ENCODE data around the gene OXGR1.
"Not testable (repeated sequence)": the region's sequence is repeated elsewhere in the genome, so short reads cannot be mapped to it uniquely, and the experiment has no call there.

Gene OXGR1

DNA sequence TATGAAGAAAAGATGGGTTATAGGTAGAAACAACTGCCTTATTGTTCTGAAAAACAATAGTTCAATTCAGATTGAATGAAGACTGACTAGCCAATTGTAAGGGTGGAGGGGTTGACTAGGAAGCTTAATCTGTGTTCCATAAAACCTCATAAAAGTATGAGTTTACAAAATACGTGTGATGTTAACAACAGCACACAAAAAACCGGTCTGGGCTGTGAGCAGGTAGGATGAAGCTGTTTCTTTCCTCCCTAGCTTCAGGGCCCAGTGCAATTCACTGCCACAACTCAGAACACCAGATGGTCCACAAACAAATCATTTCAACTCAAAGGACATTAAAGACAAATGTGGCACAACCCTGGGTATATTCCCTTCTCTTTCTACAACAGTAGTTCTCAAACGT is 3.2 kb downstream of the OXGR1 start:
- H3K9ac ChIP-seq (ENCODE audit: low read length), result no peak overlapping the region
- H3K4me1 ChIP-seq (ENCODE audit: insufficient read depth, low read length), result no peaks in the 10 kb centered on the region
- H3K36me3 ChIP-seq (ENCODE audit: insufficient read depth, low read length), result no peaks in the 10 kb centered on the region
- no peak overlapping the region for H3K4me3 ChIP-seq (ENCODE audit: low read depth in 1 of 2, low read length in 2 of 2)
- H3K27ac ChIP-seq (ENCODE audit: low read depth, low read length), result no peak overlapping the region
- H3K27me3 ChIP-seq (ENCODE audit: control insufficient read depth in 1 of 2, insufficient read depth in 2 of 2, low read length in 2 of 2), result no peaks in the 10 kb centered on the region
- H3K9me3 ChIP-seq (ENCODE audit: low read length), result no peaks in the 10 kb centered on the region

DNA sequence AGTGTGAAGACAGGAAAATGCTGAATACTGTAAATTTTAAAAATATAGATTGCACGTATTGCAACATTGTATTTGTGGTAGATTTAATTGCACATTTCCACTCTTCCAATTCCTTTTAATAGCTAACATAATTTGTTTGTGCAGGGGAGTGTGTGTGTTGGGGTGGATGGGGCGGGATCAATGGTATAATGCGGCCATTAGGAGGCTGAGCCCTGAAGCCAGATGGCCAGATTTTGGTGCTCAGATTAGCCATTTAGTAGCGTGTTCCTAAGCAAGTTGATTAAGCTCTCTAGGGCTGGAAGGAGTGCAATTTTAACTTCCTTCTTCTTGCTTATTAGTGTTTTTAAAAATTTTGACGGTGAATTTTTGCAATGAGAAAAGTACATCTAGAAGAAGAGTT is 5.8 kb downstream of the OXGR1 start:
- no peaks in the 10 kb centered on the region for H3K27me3 ChIP-seq (ENCODE audit: control insufficient read depth in 1 of 2, insufficient read depth in 2 of 2, low read length in 2 of 2)
- H3K9ac ChIP-seq (ENCODE audit: low read length), result no peak overlapping the region
- no peak overlapping the region for H3K27ac ChIP-seq (ENCODE audit: low read depth, low read length)
- no peaks in the 10 kb centered on the region for H3K4me1 ChIP-seq (ENCODE audit: insufficient read depth, low read length)
- H3K4me3 ChIP-seq (ENCODE audit: low read depth in 1 of 2, low read length in 2 of 2), result no peak overlapping the region
- no peaks in the 10 kb centered on the region for H3K9me3 ChIP-seq (ENCODE audit: low read length)
- H3K36me3 ChIP-seq (ENCODE audit: insufficient read depth, low read length), result no peaks in the 10 kb centered on the region

DNA sequence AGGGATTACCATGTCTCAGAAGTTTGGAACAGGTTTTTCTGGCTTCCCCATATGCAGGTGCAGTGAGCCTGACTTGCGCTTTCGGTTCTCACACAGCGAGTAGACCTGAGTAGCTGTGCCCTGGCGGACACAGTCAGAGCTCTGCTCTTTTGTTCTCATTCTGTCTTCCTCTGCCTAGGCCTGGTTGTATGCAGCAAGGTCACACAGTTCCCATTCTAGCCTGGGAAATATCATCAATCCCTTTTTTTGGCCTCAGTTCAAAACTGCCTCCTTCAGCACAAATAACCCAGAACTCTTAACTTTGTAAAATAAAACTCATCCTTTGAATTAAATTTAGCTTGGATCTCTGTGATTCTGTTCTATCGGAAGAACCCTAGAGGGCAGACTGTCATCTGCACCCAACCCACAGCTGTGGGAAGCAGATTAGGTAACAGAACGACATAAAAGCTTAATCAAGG is 10.2 kb downstream of the OXGR1 start:
- Histone ChIP-seq H3K27ac (ENCODE audit: low read depth, low read length) (no peak overlapping the region), H3K4me1 (ENCODE audit: insufficient read depth, low read length) (no peaks in the 10 kb centered on the region), H3K27me3 (ENCODE audit: control insufficient read depth in 1 of 2, insufficient read depth in 2 of 2, low read length in 2 of 2) (no peaks in the 10 kb centered on the region), H3K4me3 (ENCODE audit: low read depth in 1 of 2, low read length in 2 of 2) (no peak overlapping the region), H3K36me3 (ENCODE audit: insufficient read depth, low read length) (no peaks in the 10 kb centered on the region), H3K9me3 (ENCODE audit: low read length) (no peaks in the 10 kb centered on the region), H3K9ac (ENCODE audit: low read length) (no peak overlapping the region)

DNA sequence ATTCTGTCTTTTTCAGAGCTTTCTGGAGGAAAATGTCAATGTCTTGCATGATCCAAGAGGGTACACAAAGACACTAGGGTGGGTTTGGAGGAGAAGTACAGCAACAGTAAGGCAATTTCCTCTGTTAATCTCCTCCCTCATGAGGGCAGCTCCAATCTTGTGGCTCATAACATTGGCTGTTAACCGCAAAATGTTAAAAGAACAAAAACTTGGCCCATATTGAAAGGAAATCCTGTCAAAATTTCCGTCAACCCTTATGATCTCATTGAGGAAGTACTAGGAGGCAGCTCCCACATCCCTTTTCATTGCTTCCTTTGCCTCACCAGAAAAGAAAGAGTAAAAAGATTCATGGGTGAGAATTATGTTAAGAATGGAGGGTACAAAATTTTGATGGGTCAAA is 11.6 kb downstream of the OXGR1 start:
- H3K27ac ChIP-seq (ENCODE audit: low read depth, low read length), result no peak overlapping the region
- H3K9ac ChIP-seq (ENCODE audit: low read length), result no peak overlapping the region

DNA sequence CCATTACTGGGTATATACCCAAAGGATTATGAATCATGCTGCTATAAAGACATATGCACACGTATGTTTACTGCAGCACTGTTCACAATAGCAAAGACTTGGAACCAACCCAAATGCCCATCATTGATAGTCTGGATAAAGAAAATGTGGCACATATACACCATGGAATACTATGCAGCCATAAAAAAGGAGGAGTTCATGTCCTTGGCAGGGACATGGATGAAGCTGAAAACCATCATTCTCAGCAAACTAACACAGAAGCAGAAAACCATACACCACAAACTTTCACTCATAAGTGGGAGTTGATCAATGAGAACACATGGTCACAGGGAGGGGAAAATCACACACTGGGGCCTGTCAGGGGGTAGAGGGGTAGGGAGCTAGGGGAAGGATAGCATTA is 14.4 kb downstream of the OXGR1 start:
- H3K27ac ChIP-seq (ENCODE audit: low read depth, low read length); H3K27me3 ChIP-seq (ENCODE audit: control insufficient read depth in 1 of 2, insufficient read depth in 2 of 2, low read length in 2 of 2); H3K36me3 ChIP-seq (ENCODE audit: insufficient read depth, low read length); H3K4me1 ChIP-seq (ENCODE audit: insufficient read depth, low read length); H3K4me3 ChIP-seq (ENCODE audit: low read depth in 1 of 2, low read length in 2 of 2); H3K9me3 ChIP-seq (ENCODE audit: low read length); H3K9ac ChIP-seq (ENCODE audit: low read length): not testable (repeated sequence)

More for the DNA sequence above, 11.6 kb downstream of the OXGR1 start:
- H3K4me1 ChIP-seq (ENCODE audit: insufficient read depth, low read length), result no peaks in the 10 kb centered on the region
- H3K9me3 ChIP-seq (ENCODE audit: low read length), result no peaks in the 10 kb centered on the region
- H3K27me3 ChIP-seq (ENCODE audit: control insufficient read depth in 1 of 2, insufficient read depth in 2 of 2, low read length in 2 of 2), result no peaks in the 10 kb centered on the region
- no peak overlapping the region for H3K4me3 ChIP-seq (ENCODE audit: low read depth in 1 of 2, low read length in 2 of 2)
- no peaks in the 10 kb centered on the region for H3K36me3 ChIP-seq (ENCODE audit: insufficient read depth, low read length)

DNA sequence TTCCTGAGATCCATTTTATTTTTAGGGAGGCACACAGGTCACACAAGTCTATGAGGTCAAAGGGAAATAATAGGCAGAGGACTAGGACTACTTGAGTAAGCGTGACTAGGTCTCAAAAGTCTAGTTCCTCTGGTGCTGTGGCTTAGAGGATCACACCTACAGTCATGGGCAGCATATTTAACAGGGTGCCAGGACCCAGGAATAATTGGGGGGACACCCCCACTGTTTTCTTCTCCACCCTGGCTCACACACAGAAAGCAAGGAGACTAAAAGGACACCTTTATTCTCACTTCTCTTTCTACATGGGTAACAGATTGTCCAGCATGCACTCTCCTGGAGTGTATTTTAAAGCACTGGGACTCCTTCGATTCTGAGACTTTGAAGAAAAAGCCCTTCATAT is 26.2 kb downstream of the OXGR1 start:
- Histone ChIP-seq H3K27me3 (ENCODE audit: control insufficient read depth in 1 of 2, insufficient read depth in 2 of 2, low read length in 2 of 2) (no peaks in the 10 kb centered on the region), H3K36me3 (ENCODE audit: insufficient read depth, low read length) (no peaks in the 10 kb centered on the region), H3K4me1 (ENCODE audit: insufficient read depth, low read length) (no peaks in the 10 kb centered on the region), H3K27ac (ENCODE audit: low read depth, low read length) (no peak overlapping the region), H3K4me3 (ENCODE audit: low read depth in 1 of 2, low read length in 2 of 2) (no peak overlapping the region), H3K9me3 (ENCODE audit: low read length) (peaks cover 13% of the 10 kb centered on the region), H3K9ac (ENCODE audit: low read length) (no peak overlapping the region)

DNA sequence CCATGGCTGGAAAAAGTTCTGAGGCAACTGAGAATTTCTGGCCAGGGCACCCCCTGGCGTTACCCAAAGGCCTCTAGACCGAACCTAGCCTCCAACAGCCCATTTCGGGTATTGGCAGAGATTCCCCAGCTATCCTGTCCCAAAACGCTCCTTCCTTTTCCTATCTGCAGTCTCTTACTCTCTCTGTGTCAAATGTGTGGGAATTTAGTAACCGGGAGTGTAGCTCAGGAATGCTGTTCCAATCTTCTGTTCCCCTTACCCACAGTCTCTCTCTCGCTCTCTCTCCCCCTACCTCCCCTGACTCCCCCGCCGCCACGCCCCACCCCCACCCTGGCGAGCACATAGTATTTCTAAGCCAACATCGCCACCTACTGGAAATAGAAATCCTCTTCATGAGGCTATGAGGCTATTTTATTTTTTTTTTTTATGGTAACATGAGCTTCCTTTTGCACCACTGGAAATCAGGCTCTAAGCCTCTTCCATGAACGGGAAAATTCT is 27.0 kb downstream of the OXGR1 start:
- H3K4me3 ChIP-seq (ENCODE audit: low read depth in 1 of 2, low read length in 2 of 2), result no peak overlapping the region
- H3K4me1 ChIP-seq (ENCODE audit: insufficient read depth, low read length), result no peaks in the 10 kb centered on the region
- H3K27ac ChIP-seq (ENCODE audit: low read depth, low read length), result no peak overlapping the region
- H3K36me3 ChIP-seq (ENCODE audit: insufficient read depth, low read length), result no peaks in the 10 kb centered on the region
- no peak overlapping the region for H3K9ac ChIP-seq (ENCODE audit: low read length)
- peaks cover 13% of the 10 kb centered on the region for H3K9me3 ChIP-seq (ENCODE audit: low read length)
- no peaks in the 10 kb centered on the region for H3K27me3 ChIP-seq (ENCODE audit: control insufficient read depth in 1 of 2, insufficient read depth in 2 of 2, low read length in 2 of 2)

DNA sequence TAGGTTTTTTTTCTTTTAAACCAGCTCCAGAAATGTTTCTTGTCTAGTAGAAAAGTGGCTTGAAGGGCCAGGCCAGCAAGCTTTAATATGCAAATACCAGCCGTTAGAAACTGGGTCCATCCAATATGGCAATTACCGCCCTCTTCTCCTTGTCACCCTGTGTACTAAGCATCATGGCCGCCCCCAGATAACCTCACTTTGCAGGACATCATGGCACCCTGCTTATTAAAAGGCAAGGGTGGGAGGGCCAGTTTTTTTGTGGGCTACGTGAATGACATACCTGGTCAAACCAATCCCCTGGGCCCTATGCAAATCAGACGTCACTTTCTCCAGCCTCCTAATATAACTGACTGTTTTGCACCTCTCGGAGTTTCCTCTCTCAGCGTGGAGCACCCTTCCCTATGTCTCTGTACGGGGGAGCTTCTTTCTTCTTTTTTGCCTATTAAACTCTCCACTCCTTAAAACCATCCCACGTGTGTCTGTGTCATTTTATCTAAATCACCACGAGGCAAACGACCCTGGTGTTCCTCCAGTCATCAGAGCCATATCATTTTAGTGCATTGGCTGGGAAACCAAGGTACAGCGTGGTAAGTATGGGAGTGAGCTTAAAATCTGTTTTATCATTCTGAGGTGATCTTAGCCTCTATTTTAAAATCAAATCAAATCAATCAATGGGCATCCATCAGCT is 27.7 kb downstream of the OXGR1 start:
- peaks cover 13% of the 10 kb centered on the region for H3K9me3 ChIP-seq (ENCODE audit: low read length)
- no peak overlapping the region for H3K27ac ChIP-seq (ENCODE audit: low read depth, low read length)

DNA sequence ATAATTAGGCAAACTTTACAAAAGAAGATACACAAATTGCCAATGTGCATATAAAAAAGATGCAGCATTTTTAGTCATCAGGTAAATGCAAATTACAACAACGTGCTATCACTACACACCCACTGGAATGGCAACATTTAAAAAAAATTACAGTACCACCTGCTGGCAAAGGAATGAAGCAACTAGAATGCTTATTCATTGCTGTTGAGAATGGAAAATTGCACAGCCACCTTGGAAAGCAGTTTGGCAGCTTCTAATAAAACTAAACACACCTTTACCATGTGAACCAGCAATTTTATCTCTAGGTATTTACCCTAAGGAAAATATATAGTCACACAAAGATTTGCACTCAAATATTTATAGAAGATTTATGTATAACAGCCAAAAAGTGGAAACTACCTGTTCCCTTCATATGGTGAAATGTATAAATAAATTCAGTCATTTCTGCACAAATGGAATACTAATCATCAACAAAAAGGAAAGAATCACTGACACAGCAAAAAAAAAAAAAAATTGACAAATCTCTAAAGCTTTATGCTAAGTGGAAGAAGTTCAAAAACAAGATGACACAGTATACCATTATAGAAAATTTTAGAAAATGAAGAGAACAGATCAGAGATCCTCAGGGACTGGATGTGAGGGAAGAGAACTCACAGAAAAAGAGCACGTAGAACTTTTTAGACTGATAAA is 30.3 kb downstream of the OXGR1 start:
- peaks cover 13% of the 10 kb centered on the region for H3K9me3 ChIP-seq (ENCODE audit: low read length)
- no peak overlapping the region for H3K9ac ChIP-seq (ENCODE audit: low read length)
- no peaks in the 10 kb centered on the region for H3K27me3 ChIP-seq (ENCODE audit: control insufficient read depth in 1 of 2, insufficient read depth in 2 of 2, low read length in 2 of 2)
- no peaks in the 10 kb centered on the region for H3K36me3 ChIP-seq (ENCODE audit: insufficient read depth, low read length)
- H3K27ac ChIP-seq (ENCODE audit: low read depth, low read length), result no peak overlapping the region
- no peak overlapping the region for H3K4me3 ChIP-seq (ENCODE audit: low read depth in 1 of 2, low read length in 2 of 2)
- H3K4me1 ChIP-seq (ENCODE audit: insufficient read depth, low read length), result no peaks in the 10 kb centered on the region

More for the DNA sequence above, 27.7 kb downstream of the OXGR1 start:
- Histone ChIP-seq H3K9ac (ENCODE audit: low read length) (no peak overlapping the region), H3K4me1 (ENCODE audit: insufficient read depth, low read length) (no peaks in the 10 kb centered on the region), H3K4me3 (ENCODE audit: low read depth in 1 of 2, low read length in 2 of 2) (no peak overlapping the region), H3K27me3 (ENCODE audit: control insufficient read depth in 1 of 2, insufficient read depth in 2 of 2, low read length in 2 of 2) (no peaks in the 10 kb centered on the region), H3K36me3 (ENCODE audit: insufficient read depth, low read length) (no peaks in the 10 kb centered on the region)

DNA sequence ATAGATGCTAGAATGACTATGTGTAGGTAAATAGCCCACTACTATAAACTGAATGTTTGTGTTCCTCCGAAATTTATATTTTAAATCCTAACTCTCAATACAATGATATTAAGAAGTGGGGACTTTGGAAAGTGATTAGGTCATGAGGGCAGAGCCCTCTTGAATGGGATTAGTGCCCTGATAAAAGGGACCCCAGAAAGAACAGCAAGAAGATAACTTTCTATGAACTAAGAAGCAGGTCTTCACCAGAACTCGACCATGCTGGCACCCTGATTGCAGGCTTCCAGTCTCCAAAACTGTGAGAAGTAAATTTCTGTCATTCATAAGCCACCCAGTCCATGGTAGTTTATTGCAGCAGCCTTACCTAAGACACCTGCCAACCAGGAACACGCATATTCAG is 33.9 kb downstream of the OXGR1 start:
- Histone ChIP-seq H3K9me3 (ENCODE audit: low read length) (no peaks in the 10 kb centered on the region), H3K27ac (ENCODE audit: low read depth, low read length) (no peak overlapping the region), H3K27me3 (ENCODE audit: control insufficient read depth in 1 of 2, insufficient read depth in 2 of 2, low read length in 2 of 2) (no peaks in the 10 kb centered on the region), H3K36me3 (ENCODE audit: insufficient read depth, low read length) (no peaks in the 10 kb centered on the region), H3K4me3 (ENCODE audit: low read depth in 1 of 2, low read length in 2 of 2) (no peak overlapping the region), H3K4me1 (ENCODE audit: insufficient read depth, low read length) (no peaks in the 10 kb centered on the region), H3K9ac (ENCODE audit: low read length) (no peak overlapping the region)

DNA sequence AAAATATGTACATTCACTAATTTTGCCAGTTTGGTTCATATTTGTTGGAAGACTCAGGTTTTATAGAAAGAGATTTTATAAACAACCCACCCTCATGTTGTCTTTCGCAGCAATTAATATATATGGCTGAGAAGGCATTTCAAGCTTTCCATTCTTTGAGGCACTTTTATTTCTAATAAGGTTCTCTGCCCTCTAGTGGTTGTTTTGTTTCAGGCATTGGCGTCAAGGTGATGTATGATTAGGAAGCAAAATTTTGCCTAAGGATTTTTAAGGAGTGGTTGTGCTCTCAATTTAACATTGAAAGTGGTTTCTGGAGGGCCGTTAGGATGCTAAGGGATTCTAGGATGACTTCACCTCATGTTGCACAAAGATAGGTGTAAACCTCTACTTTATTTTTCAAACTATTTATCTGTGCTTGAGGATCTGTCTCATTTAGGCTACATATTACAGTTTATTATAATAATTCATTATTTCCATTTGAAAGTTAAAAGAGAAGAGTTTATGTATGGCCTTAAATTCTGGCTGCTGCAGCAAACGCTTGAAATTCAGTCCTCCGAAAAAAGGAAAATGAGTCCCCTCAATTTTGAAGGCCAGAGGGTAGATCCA is 35.9 kb downstream of the OXGR1 start:
- Histone ChIP-seq H3K27ac (ENCODE audit: low read depth, low read length) (no peak overlapping the region), H3K27me3 (ENCODE audit: control insufficient read depth in 1 of 2, insufficient read depth in 2 of 2, low read length in 2 of 2) (no peaks in the 10 kb centered on the region), H3K9ac (ENCODE audit: low read length) (no peak overlapping the region), H3K9me3 (ENCODE audit: low read length) (no peaks in the 10 kb centered on the region), H3K36me3 (ENCODE audit: insufficient read depth, low read length) (no peaks in the 10 kb centered on the region), H3K4me1 (ENCODE audit: insufficient read depth, low read length) (no peaks in the 10 kb centered on the region), H3K4me3 (ENCODE audit: low read depth in 1 of 2, low read length in 2 of 2) (no peak overlapping the region)

Measured in muscle layer of colon (tissue), 2 donors.